LNCAP (cell line): ENCODE data around the gene KIAA1217.

Experiments used
- CTCF ChIP-seq: fragments of 450-650 bp; IDR thresholded peaks from 2 replicates; pipeline ENCODE4 v1.5.1; 2017; ENCODE audit warnings: mild to moderate bottlenecking

KIAA1217 gene

GRCh38 chr10:24501056-24501711 lies 292.2 kb downstream of the KIAA1217 start:
- TF ChIP-seq CTCF, result no peak

GRCh38 chr10:24502006-24502405 lies 293.1 kb downstream of the KIAA1217 start:
- no peak for TF ChIP-seq CTCF

GRCh38 chr10:24502801-24503460 lies 294.0 kb downstream of the KIAA1217 start:
- no peak for TF ChIP-seq CTCF

GRCh38 chr10:24503461-24504320 lies 294.8 kb downstream of the KIAA1217 start:
- TF ChIP-seq CTCF, result peak; percentile 73; the same call in 1 of the 2 replicates

- TF ChIP-seq CTCF, result no peak
These were observed 296.8 kb downstream of the KIAA1217 start for GRCh38 chr10:24505759-24506158.

- peak; percentile 37; the same call in 1 of the 2 replicates for TF ChIP-seq CTCF
These were observed 304.2 kb downstream of the KIAA1217 start for GRCh38 chr10:24513155-24513554.

- TF ChIP-seq CTCF, result no peak
These were observed 306.5 kb downstream of the KIAA1217 start for GRCh38 chr10:24515481-24515880.
